Measurements from ENCODE around the gene TRIM7. TPM values are rescaled to one million over a fixed set of nuclear protein-coding genes. Genes with fewer than 3 reads are reported as not detected.

Gene TRIM7
- total RNA-seq, 3 donors from 2014 or later (not counting 1 experiment from before 2014, with no cell fraction given), result 0.73 to 1.2 TPM; not detected in 1

GRCh38 chr5:181198106-181198685, 6.8 kb downstream of the TRIM7 start:
- no peak overlapping the region for H3K4me3 ChIP-seq (ENCODE audit: low read length)
- H3K27ac ChIP-seq (ENCODE audit: low read length), result no peak overlapping the region
- Mint-ChIP-seq H3K27me3 (ENCODE audit: low read depth in 2 of 2) (peaks cover 12% of the 10 kb centered on the region in 2 donors), H3K9me3 (no peaks in the 10 kb centered on the region), H3K36me3 (no peaks in the 10 kb centered on the region), H3K4me1 (no peaks in the 10 kb centered on the region), H3K4me3 (no peak overlapping the region), H3K27ac (no peak overlapping the region)
- H3K27me3 ChIP-seq (ENCODE audit: control insufficient read depth, insufficient read depth, low read length), result no peaks in the 10 kb centered on the region
- H3K9me3 ChIP-seq (ENCODE audit: control insufficient read depth, insufficient read depth, low read length), result no peaks in the 10 kb centered on the region
- TF ChIP-seq CTCF (IDR thresholded peaks at IDR 0.05), result no peak
- intact Hi-C loops (cut with micrococcal nuclease), result no loop called here
- DNase-seq (no peak), ATAC-seq (no peak)
- H3K4me1 ChIP-seq (ENCODE audit: control insufficient read depth, insufficient read depth, low read length), result no peaks in the 10 kb centered on the region
- no peaks in the 10 kb centered on the region for H3K36me3 ChIP-seq (ENCODE audit: control insufficient read depth, insufficient read depth, low read length)
- 83% methylated on average over 12 of the region's 12 CpGs for WGBS (ENCODE audit: insufficient coverage)

- peaks cover 4 to 6% of the 10 kb centered on the region in 2 donors for H3K4me1 Mint-ChIP-seq
- WGBS (ENCODE audit: insufficient coverage), result 81% methylated on average over 8 of the region's 8 CpGs
- peaks cover 5% of the 10 kb centered on the region for H3K4me1 ChIP-seq (ENCODE audit: control insufficient read depth, insufficient read depth, low read length)
- no peak overlapping the region for H3K4me3 ChIP-seq (ENCODE audit: low read length)
- ATAC-seq, result no peak
- H3K9me3 Mint-ChIP-seq, result no peaks in the 10 kb centered on the region
- H3K4me3 Mint-ChIP-seq, result no peak overlapping the region
- no peaks in the 10 kb centered on the region for H3K36me3 Mint-ChIP-seq
- H3K27me3 ChIP-seq (ENCODE audit: control insufficient read depth, insufficient read depth, low read length), result no peaks in the 10 kb centered on the region
- H3K27ac Mint-ChIP-seq, result no peak overlapping the region
- no peak overlapping the region for H3K27ac ChIP-seq (ENCODE audit: low read length)
- no peak for TF ChIP-seq CTCF (IDR thresholded peaks at IDR 0.05)
- intact Hi-C loops (cut with micrococcal nuclease), result no loop called here
- peaks cover 7 to 12% of the 10 kb centered on the region in 2 donors for H3K27me3 Mint-ChIP-seq (ENCODE audit: low read depth in 2 of 2)
- no peaks in the 10 kb centered on the region for H3K9me3 ChIP-seq (ENCODE audit: control insufficient read depth, insufficient read depth, low read length)
- DNase-seq, result no peak
- no peaks in the 10 kb centered on the region for H3K36me3 ChIP-seq (ENCODE audit: control insufficient read depth, insufficient read depth, low read length)
Measured at GRCh38 chr5:181197326-181197951, 7.6 kb downstream of the TRIM7 start.

GRCh38 chr5:181195249-181195761, 9.7 kb downstream of the TRIM7 start:
- H3K27me3 Mint-ChIP-seq (ENCODE audit: low read depth in 2 of 2), result peaks cover 4 to 12% of the 10 kb centered on the region in 2 donors
- no peak overlapping the region for H3K4me3 Mint-ChIP-seq
- intact Hi-C loops (cut with micrococcal nuclease), result no loop called here
- H3K36me3 Mint-ChIP-seq, result no peaks in the 10 kb centered on the region
- peaks cover 24 to 28% of the 10 kb centered on the region in 2 donors for H3K4me1 Mint-ChIP-seq
- DNase-seq (no peak), ATAC-seq (no peak)
- no peaks in the 10 kb centered on the region for H3K9me3 ChIP-seq (ENCODE audit: control insufficient read depth, insufficient read depth, low read length)
- no peaks in the 10 kb centered on the region for H3K27me3 ChIP-seq (ENCODE audit: control insufficient read depth, insufficient read depth, low read length)
- H3K36me3 ChIP-seq (ENCODE audit: control insufficient read depth, insufficient read depth, low read length), result no peaks in the 10 kb centered on the region
- H3K27ac ChIP-seq (ENCODE audit: low read length), result no peak overlapping the region
- no peak overlapping the region for H3K4me3 ChIP-seq (ENCODE audit: low read length)
- no peaks in the 10 kb centered on the region for H3K9me3 Mint-ChIP-seq
- H3K27ac Mint-ChIP-seq, result no peak overlapping the region
- no peak for TF ChIP-seq CTCF (IDR thresholded peaks at IDR 0.05)
- peaks cover 15% of the 10 kb centered on the region for H3K4me1 ChIP-seq (ENCODE audit: control insufficient read depth, insufficient read depth, low read length)
- WGBS (ENCODE audit: insufficient coverage), result 88% methylated on average over 45 of the region's 45 CpGs
